ENCODE measurements around the gene RAB22A.

- no peak for TF ChIP-seq CTCF (IDR thresholded peaks at IDR 0.05)
- TF ChIP-seq CEBPB (IDR thresholded peaks at IDR 0.05): no peak
- TF ChIP-seq EHMT2 (IDR thresholded peaks at IDR 0.05; ENCODE audit: low read depth): no peak
- no peak for TF ChIP-seq RFX5 (IDR thresholded peaks at IDR 0.05)
- no peak for TF ChIP-seq CHD2 (IDR thresholded peaks at IDR 0.05; ENCODE audit: low read length, partially characterized antibody)
- TF ChIP-seq POLR2AphosphoS2 (conservative IDR thresholded peaks at IDR 0.05; ENCODE audit: low read length): no peak
- no peak for TF ChIP-seq CHD4 (IDR thresholded peaks at IDR 0.05; ENCODE audit: borderline replicate concordance)
Measured at GRCh38 chr20:58300321-58300720, 9.2 kb upstream of the RAB22A start.
